WERI-Rb-1 (cell line): ENCODE data around the gene NXN.
"Not testable (repeated sequence)": the region's sequence is repeated elsewhere in the genome, so short reads cannot be mapped to it uniquely, and the experiment has no call there.

Source experiments
- DNase-seq: peaks from one replicate; pipeline ENCODE4 v3.0.0-alpha.2; 2020
- H3K27ac ChIP-seq: fragments of 250-450 bp; sonication (Bioruptor Pico); 2 replicates; pipeline ENCODE4 v1.5.1; 2020; ENCODE audit warnings: mild to moderate bottlenecking, moderate library complexity
- H3K27me3 ChIP-seq: fragments of 250-450 bp; sonication (Bioruptor Pico); 2 replicates; pipeline ENCODE4 v1.5.1; 2021; ENCODE audit warnings: mild to moderate bottlenecking, low read depth, moderate library complexity; ENCODE audit not compliant: insufficient read depth, severe bottlenecking
- H3K36me3 ChIP-seq: fragments of 250-450 bp; sonication (Bioruptor Pico); 2 replicates; pipeline ENCODE4 v1.5.1; 2020; ENCODE audit warnings: mild to moderate bottlenecking, moderate library complexity
- H3K4me3 ChIP-seq: 2 replicates; pipeline ENCODE4 v1.5.1; 2011; ENCODE audit warnings: low read depth, mild to moderate bottlenecking, control low read depth, low read length
- H3K9me3 ChIP-seq: fragments of 250-450 bp; sonication (Bioruptor Pico); 2 replicates; pipeline ENCODE4 v1.5.1; 2021; ENCODE audit warnings: mild to moderate bottlenecking, moderate library complexity; ENCODE audit not compliant: severe bottlenecking
- CTCF ChIP-seq: IDR thresholded peaks from 2 replicates; pipeline ENCODE4 v1.5.1; 2011; ENCODE audit warnings: low read depth, mild to moderate bottlenecking, control low read depth, inconsistent platforms, low read length

NXN gene

GRCh38 chr17:929586-929985 lies 50.0 kb downstream of the NXN start:
- TF ChIP-seq CTCF = no peak
- Histone ChIP-seq H3K27me3 (no peaks in the 10 kb centered on the region), H3K9me3 (no peaks in the 10 kb centered on the region), H3K36me3 (peaks cover 6% of the 10 kb centered on the region), H3K4me3 (no peak overlapping the region), H3K27ac (peak overlapping the region; percentile 40)
- peak; percentile 78 for DNase-seq

GRCh38 chr17:927611-928461 lies 51.7 kb downstream of the NXN start:
- no peak for TF ChIP-seq CTCF
- H3K27me3 ChIP-seq = no peaks in the 10 kb centered on the region

GRCh38 chr17:925817-926216 lies 53.8 kb downstream of the NXN start:
- no peak for DNase-seq
- TF ChIP-seq CTCF = no peak
- H3K27ac ChIP-seq = no peak overlapping the region
- H3K9me3 ChIP-seq = no peaks in the 10 kb centered on the region
- H3K27me3 ChIP-seq = no peaks in the 10 kb centered on the region
- H3K4me3 ChIP-seq = no peak overlapping the region
- H3K36me3 ChIP-seq = peaks cover 7% of the 10 kb centered on the region

More at GRCh38 chr17:927611-928461, 51.7 kb downstream of the NXN start:
- no peak overlapping the region for H3K27ac ChIP-seq
- no peak overlapping the region for H3K4me3 ChIP-seq
- peaks cover 4% of the 10 kb centered on the region for H3K36me3 ChIP-seq
- no peak for DNase-seq
- no peaks in the 10 kb centered on the region for H3K9me3 ChIP-seq

- Histone ChIP-seq H3K27me3 (no peaks in the 10 kb centered on the region), H3K9me3 (no peaks in the 10 kb centered on the region), H3K27ac (no peak overlapping the region), H3K4me3 (no peak overlapping the region), H3K36me3 (peaks cover 7% of the 10 kb centered on the region)
- no peak for TF ChIP-seq CTCF
- DNase-seq = no peak
These were observed 54.7 kb downstream of the NXN start for GRCh38 chr17:924711-925475.

DNA sequence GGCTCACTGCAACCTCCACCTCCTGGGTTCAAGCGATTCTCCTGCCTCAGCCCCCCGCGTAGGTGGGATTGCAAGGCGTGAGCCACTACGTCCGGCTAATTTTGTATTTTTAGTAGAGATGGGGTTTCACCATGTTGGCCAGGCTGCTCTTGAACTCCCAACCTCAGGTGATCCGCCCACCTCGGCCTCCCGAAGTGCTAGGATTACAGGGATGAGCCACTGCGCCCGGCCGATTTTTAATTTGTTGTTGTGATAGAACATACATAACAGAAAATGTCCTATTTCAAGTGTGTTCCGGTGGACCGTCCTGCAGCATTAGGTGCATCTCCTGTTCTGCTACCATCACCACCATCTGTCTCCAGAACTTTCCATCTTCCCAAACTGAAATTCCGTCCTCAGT lies 55.3 kb downstream of the NXN start:
- not testable (repeated sequence) for H3K36me3 ChIP-seq, H3K27me3 ChIP-seq, H3K9me3 ChIP-seq, H3K27ac ChIP-seq, H3K4me3 ChIP-seq, DNase-seq

DNA sequence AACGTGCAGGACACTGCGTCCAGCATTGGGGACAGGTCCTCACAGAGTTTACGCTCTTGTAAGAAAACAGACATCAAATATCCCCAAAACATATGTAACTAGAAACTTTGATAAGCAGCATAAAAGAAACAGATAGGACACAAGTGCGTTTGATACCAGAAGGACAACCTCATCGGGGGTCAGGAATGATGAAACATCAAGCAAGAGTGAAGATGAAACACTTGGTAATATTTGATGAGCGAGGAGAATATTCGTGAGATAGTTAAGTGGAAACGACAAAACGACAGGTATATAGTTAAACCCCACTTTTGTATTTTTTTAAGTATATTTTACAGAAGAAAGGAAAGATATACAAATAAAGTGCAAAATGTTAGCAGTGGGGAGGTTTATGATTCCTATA lies 55.9 kb downstream of the NXN start:
- Histone ChIP-seq H3K4me3 (no peak overlapping the region), H3K9me3 (no peaks in the 10 kb centered on the region), H3K27ac (no peak overlapping the region), H3K36me3 (peaks cover 3% of the 10 kb centered on the region; the same call in 1 of the 2 replicates), H3K27me3 (no peaks in the 10 kb centered on the region)
- TF ChIP-seq CTCF = no peak
- DNase-seq = no peak
